Nephron (organoid): ENCODE results near the gene SLC34A1.

ENCODE experiments used
- H3K27ac Mint-ChIP-seq, 3 experiments: 2 replicates each; pipeline ENCODE4 v1.8.0; 2020; ENCODE audit warnings: mixed read lengths in 3 of 3, mild to moderate bottlenecking in 2 of 3, moderate library complexity in 1 of 3
- H3K27me3 Mint-ChIP-seq: 2 replicates; pipeline ENCODE4 v1.8.0; 2021; ENCODE audit warnings: low read depth, mild to moderate bottlenecking, moderate library complexity, mixed read lengths
- H3K36me3 Mint-ChIP-seq: 2 replicates; pipeline ENCODE4 v1.8.0; 2020; ENCODE audit warnings: low read depth, mixed read lengths
- H3K4me1 Mint-ChIP-seq: 2 replicates; pipeline ENCODE4 v1.8.0; 2020; ENCODE audit warnings: mixed read lengths
- H3K4me3 Mint-ChIP-seq, 3 experiments: 2 replicates each; pipeline ENCODE4 v1.8.0; 2020; ENCODE audit warnings: mild to moderate bottlenecking in 3 of 3, mixed read lengths in 3 of 3, moderate library complexity in 2 of 3
- H3K9me3 Mint-ChIP-seq: 2 replicates; pipeline ENCODE4 v1.8.0; 2020; ENCODE audit warnings: mixed read lengths
- CTCF ChIP-seq, 3 experiments: fragments of 200-600 bp; sonication (generic); IDR thresholded peaks; one replicate each; pipeline ENCODE4 v1.5.0; 2021; ENCODE audit warnings: antibody characterized with exemption in 3 of 3; ENCODE audit not compliant: unreplicated experiment in 3 of 3

SLC34A1 gene

GRCh38 chr5:177390363-177391300 lies 6.4 kb downstream of the SLC34A1 start:
- Mint-ChIP-seq H3K36me3 (no peaks in the 10 kb centered on the region), H3K9me3 (no peaks in the 10 kb centered on the region), H3K4me3 (peak overlapping the region in 1 of 3 experiments; percentile 31), H3K27me3 (peaks cover 8% of the 10 kb centered on the region), H3K27ac (peak overlapping the region; percentile 44 to 57 (median 57)), H3K4me1 (peaks cover 12% of the 10 kb centered on the region)
- peak; percentile 95 to 98 (median 97) for TF ChIP-seq CTCF (IDR thresholded peaks at IDR 0.05; ENCODE audit: unreplicated experiment in 3 of 3)

- TF ChIP-seq CTCF (IDR thresholded peaks at IDR 0.05; ENCODE audit: unreplicated experiment in 3 of 3) = no peak
- Mint-ChIP-seq H3K4me3 (no peak overlapping the region), H3K27ac (no peak overlapping the region), H3K4me1 (peaks cover 12% of the 10 kb centered on the region), H3K9me3 (no peaks in the 10 kb centered on the region), H3K36me3 (no peaks in the 10 kb centered on the region), H3K27me3 (peaks cover 12% of the 10 kb centered on the region)
Measured at GRCh38 chr5:177392765-177393164, 8.5 kb downstream of the SLC34A1 start.

- Mint-ChIP-seq H3K36me3 (no peaks in the 10 kb centered on the region), H3K9me3 (no peaks in the 10 kb centered on the region), H3K27ac (no peak overlapping the region), H3K27me3 (peaks cover 12% of the 10 kb centered on the region), H3K4me3 (no peak overlapping the region), H3K4me1 (peaks cover 12% of the 10 kb centered on the region)
- no peak for TF ChIP-seq CTCF (IDR thresholded peaks at IDR 0.05; ENCODE audit: unreplicated experiment in 3 of 3)
Measured at GRCh38 chr5:177393206-177393765, 9.1 kb downstream of the SLC34A1 start.

GRCh38 chr5:177393990-177394389 lies 9.8 kb downstream of the SLC34A1 start:
- H3K27ac Mint-ChIP-seq = no peak overlapping the region
- H3K36me3 Mint-ChIP-seq = no peaks in the 10 kb centered on the region
- no peaks in the 10 kb centered on the region for H3K9me3 Mint-ChIP-seq
- H3K27me3 Mint-ChIP-seq = peaks cover 18% of the 10 kb centered on the region
- no peak for TF ChIP-seq CTCF (IDR thresholded peaks at IDR 0.05; ENCODE audit: unreplicated experiment in 3 of 3)
- H3K4me1 Mint-ChIP-seq = peaks cover 12% of the 10 kb centered on the region
- H3K4me3 Mint-ChIP-seq = no peak overlapping the region

GRCh38 chr5:177396078-177396477 lies 11.8 kb downstream of the SLC34A1 start:
- H3K9me3 Mint-ChIP-seq = no peaks in the 10 kb centered on the region
- H3K36me3 Mint-ChIP-seq = no peaks in the 10 kb centered on the region
- no peaks in the 10 kb centered on the region for H3K4me1 Mint-ChIP-seq

More at GRCh38 chr5:177396078-177396477, 11.8 kb downstream of the SLC34A1 start:
- Mint-ChIP-seq H3K27me3 (peaks cover 12% of the 10 kb centered on the region), H3K27ac (no peak overlapping the region), H3K4me3 (no peak overlapping the region)
- no peak for TF ChIP-seq CTCF (IDR thresholded peaks at IDR 0.05; ENCODE audit: unreplicated experiment in 3 of 3)
